Measurements from ENCODE around the gene ASAP2.

The ASAP2 gene

GRCh38 chr2:9430316-9431293 is 224.0 kb downstream of the ASAP2 start:
- DNase-seq (ENCODE audit: low spot score), result no peak

GRCh38 chr2:9434489-9434888 is 227.9 kb downstream of the ASAP2 start:
- DNase-seq (ENCODE audit: low spot score), result no peak

GRCh38 chr2:9439536-9439935 is 232.9 kb downstream of the ASAP2 start:
- DNase-seq (ENCODE audit: low spot score), result no peak

GRCh38 chr2:9440058-9440727 is 233.6 kb downstream of the ASAP2 start:
- peak; percentile 60 for DNase-seq (ENCODE audit: low spot score)

GRCh38 chr2:9441556-9441955 is 234.9 kb downstream of the ASAP2 start:
- DNase-seq (ENCODE audit: low spot score), result peak; percentile 50

- no peak for DNase-seq (ENCODE audit: low spot score)
Observed at GRCh38 chr2:9443526-9443925, 236.9 kb downstream of the ASAP2 start.

GRCh38 chr2:9445089-9445488 is 238.5 kb downstream of the ASAP2 start:
- no peak for DNase-seq (ENCODE audit: low spot score)

GRCh38 chr2:9451231-9451630 is 244.6 kb downstream of the ASAP2 start:
- DNase-seq (ENCODE audit: low spot score), result no peak
